Measurements from ENCODE around the gene EXOC6B.

Gene EXOC6B

DNA sequence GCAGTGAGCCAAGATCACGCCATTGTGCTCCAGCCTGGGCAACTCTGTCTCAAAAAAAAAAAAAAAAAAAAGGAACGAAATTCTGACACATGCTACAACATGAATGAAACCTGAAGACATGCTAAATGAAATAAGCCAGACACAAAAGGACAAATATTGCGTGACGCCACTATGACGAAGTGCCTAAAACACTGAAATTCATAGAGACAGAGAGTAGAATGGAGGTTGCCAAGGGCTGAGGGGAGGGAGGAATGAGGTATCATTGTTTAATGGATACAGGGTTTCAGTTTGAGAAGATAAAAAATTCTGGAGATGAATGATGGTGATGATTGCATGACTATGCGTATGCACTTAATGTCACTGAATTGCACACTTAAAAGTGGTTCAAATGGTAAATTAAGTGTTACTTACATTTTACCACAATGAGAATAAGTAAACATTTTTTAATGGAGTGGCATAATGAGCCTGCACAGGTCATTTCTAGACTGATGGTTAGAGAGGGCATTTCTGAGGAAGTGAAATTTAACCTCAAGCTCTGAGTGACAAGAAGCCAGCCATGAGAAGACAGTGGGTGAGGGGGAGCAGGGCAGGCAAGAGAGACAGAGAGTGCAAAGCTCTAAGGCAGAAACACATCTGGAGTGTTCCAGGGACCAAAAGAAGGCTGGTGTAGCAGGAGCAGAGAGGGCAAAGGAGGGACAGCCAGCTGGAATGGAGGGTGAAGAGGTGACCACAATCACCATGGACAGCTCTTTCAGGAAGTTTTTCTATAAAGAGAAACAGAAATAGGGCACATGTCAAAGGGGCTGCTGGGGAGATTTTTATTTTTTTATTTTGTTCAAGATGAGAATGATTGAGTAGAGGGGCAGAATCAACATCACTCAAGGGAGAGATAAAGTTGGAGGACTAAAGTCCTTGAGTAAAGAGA is 20.6 kb upstream of the EXOC6B start (continued):
- TF ChIP-seq GLIS3 (CRISPR knock-in tag; IDR thresholded peaks at IDR 0.05) = no peak

DNA sequence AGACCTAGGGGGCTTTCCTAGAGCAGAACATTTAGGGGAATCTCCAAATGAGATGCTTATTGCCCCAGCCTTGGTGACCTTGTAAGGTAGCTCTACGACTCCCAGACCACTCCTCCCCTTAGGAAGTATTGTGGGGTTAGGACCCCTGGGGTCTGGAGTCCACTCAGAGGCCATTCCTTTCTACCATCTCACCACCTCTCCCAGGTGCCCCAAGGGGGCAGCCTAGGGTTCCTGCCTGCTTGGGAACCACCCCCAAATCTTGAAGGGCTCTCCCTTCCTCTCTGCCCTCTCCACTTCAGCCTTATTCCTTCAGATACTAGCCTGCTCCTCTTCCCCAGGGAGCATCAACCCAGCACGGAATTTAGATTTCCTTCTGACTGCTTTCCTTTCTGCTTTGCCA is 17.5 kb upstream of the EXOC6B start:
- TF ChIP-seq GLIS3 (CRISPR knock-in tag; IDR thresholded peaks at IDR 0.05) = no peak
- no peak for TF ChIP-seq SNAI2 (CRISPR knock-in tag; IDR thresholded peaks at IDR 0.05)
- no peak for TF ChIP-seq ISL1 (CRISPR knock-in tag; IDR thresholded peaks at IDR 0.05)
- TF ChIP-seq ZNF8 (CRISPR knock-in tag; IDR thresholded peaks at IDR 0.05) = no peak
- TF ChIP-seq, protein P1, sequence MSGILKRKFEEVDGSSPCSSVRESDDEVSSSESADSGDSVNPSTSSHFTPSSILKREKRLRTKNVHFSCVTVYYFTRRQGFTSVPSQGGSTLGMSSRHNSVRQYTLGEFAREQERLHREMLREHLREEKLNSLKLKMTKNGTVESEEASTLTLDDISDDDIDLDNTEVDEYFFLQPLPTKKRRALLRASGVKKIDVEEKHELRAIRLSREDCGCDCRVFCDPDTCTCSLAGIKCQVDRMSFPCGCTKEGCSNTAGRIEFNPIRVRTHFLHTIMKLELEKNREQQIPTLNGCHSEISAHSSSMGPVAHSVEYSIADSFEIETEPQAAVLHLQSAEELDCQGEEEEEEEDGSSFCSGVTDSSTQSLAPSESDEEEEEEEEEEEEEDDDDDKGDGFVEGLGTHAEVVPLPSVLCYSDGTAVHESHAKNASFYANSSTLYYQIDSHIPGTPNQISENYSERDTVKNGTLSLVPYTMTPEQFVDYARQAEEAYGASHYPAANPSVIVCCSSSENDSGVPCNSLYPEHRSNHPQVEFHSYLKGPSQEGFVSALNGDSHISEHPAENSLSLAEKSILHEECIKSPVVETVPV (CRISPR knock-in tag; IDR thresholded peaks at IDR 0.05) = no peak
- no peak for TF ChIP-seq PPARA (CRISPR knock-in tag; IDR thresholded peaks at IDR 0.05; ENCODE audit: borderline replicate concordance)
- no peak for TF ChIP-seq TOX (CRISPR knock-in tag; IDR thresholded peaks at IDR 0.05; ENCODE audit: borderline replicate concordance)
- no peak for TF ChIP-seq ZFP3 (CRISPR knock-in tag; IDR thresholded peaks at IDR 0.05)
- no peak for TF ChIP-seq ZC3H10 (CRISPR knock-in tag; IDR thresholded peaks at IDR 0.05)
- TF ChIP-seq OSR1 (CRISPR knock-in tag; IDR thresholded peaks at IDR 0.05) = no peak
- TF ChIP-seq, protein P2, sequence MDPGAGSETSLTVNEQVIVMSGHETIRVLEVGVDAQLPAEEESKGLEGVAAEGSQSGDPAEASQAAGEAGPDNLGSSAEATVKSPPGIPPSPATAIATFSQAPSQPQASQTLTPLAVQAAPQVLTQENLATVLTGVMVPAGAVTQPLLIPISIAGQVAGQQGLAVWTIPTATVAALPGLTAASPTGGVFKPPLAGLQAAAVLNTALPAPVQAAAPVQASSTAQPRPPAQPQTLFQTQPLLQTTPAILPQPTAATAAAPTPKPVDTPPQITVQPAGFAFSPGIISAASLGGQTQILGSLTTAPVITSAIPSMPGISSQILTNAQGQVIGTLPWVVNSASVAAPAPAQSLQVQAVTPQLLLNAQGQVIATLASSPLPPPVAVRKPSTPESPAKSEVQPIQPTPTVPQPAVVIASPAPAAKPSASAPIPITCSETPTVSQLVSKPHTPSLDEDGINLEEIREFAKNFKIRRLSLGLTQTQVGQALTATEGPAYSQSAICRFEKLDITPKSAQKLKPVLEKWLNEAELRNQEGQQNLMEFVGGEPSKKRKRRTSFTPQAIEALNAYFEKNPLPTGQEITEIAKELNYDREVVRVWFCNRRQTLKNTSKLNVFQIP (CRISPR knock-in tag; IDR thresholded peaks at IDR 0.05; ENCODE audit: borderline replicate concordance, low read depth) = no peak
- no peak for ATAC-seq

DNA sequence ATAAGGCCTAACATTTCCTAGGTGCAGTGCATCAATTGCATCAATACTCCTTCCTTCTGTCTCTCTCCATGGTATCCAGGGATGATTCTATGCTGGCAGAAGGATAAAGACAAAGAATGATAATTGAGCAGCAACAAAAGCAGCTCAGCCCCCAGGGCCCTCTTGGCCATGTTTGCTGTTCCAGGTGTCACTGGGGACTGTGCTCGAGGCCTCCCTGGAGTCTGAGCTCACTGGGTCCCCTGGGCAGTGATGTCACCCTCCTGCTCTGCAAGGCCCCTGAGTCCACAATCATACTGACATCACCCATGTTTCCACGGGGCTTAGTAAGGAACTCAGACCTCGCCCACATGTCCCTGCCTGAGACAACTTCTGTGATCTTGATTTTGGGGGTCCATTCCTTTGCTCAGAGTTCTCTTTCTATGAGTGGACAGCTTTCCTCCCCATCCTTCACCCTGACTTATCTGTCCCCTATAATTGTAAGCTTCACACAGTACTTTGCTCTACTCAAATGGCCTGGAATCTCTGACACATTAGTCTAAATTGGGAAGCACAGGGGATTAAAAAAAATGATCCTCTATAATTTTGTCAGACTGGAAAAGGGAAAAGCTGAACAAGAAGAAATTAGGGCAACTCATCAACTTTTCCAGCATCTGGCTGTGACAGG is 15.8 kb upstream of the EXOC6B start:
- no peak for ATAC-seq
- TF ChIP-seq PPARA (CRISPR knock-in tag; IDR thresholded peaks at IDR 0.05; ENCODE audit: borderline replicate concordance) (no peak), ISL1 (CRISPR knock-in tag; IDR thresholded peaks at IDR 0.05) (no peak), ZFP30 (CRISPR knock-in tag; IDR thresholded peaks at IDR 0.05) (no peak), CSDC2 (CRISPR knock-in tag; IDR thresholded peaks at IDR 0.05) (no peak), ZNF565 (CRISPR knock-in tag; conservative IDR thresholded peaks at IDR 0.05; ENCODE audit: low read depth) (no peak), ZNF8 (CRISPR knock-in tag; IDR thresholded peaks at IDR 0.05) (no peak), ARNTL (CRISPR knock-in tag; IDR thresholded peaks at IDR 0.05; ENCODE audit: borderline replicate concordance, low read depth) (no peak), GLIS3 (CRISPR knock-in tag; IDR thresholded peaks at IDR 0.05) (no peak), ESRRG (CRISPR knock-in tag; IDR thresholded peaks at IDR 0.05) (no peak)
- TF ChIP-seq, protein P3, sequence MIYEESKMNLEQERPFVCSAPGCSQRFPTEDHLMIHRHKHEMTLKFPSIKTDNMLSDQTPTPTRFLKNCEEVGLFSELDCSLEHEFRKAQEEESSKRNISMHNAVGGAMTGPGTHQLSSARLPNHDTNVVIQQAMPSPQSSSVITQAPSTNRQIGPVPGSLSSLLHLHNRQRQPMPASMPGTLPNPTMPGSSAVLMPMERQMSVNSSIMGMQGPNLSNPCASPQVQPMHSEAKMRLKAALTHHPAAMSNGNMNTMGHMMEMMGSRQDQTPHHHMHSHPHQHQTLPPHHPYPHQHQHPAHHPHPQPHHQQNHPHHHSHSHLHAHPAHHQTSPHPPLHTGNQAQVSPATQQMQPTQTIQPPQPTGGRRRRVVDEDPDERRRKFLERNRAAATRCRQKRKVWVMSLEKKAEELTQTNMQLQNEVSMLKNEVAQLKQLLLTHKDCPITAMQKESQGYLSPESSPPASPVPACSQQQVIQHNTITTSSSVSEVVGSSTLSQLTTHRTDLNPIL (CRISPR knock-in tag; IDR thresholded peaks at IDR 0.05; ENCODE audit: low read depth) = no peak
- TF ChIP-seq, protein P2 (CRISPR knock-in tag; IDR thresholded peaks at IDR 0.05; ENCODE audit: borderline replicate concordance, low read depth) = no peak

DNA sequence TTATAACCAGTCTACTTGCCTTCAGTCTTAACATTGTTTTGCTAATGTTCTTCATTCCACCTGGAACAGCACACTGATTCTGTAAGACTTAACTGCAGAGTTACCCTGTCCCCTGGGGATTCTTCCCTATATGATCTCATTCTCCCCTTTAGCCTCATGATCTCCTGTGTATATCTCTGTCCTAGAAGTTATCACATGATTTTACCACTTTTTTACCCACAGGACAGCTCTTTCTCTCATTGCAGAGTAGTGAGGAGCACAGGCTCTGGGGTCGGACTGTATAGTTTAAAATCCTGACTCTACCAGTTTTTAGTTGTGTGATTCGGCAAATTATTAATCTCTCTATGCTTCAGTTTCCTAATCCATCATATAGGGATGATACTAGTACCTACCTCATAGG is 14.2 kb upstream of the EXOC6B start:
- TF ChIP-seq ARNTL (CRISPR knock-in tag; IDR thresholded peaks at IDR 0.05; ENCODE audit: borderline replicate concordance, low read depth) = no peak
- TF ChIP-seq, protein P2 (CRISPR knock-in tag; IDR thresholded peaks at IDR 0.05; ENCODE audit: borderline replicate concordance, low read depth) = no peak
- no peak for ATAC-seq

Measured in SK-N-SH treated with all-trans-retinoic acid at 6 μM for 48 hours (cell line).